ENCODE data around the gene PDS5A. TPM values are rescaled to one million over a fixed set of nuclear protein-coding genes. Genes with fewer than 3 reads are reported as not detected.
"Not testable (repeated sequence)": the region's sequence is repeated elsewhere in the genome, so short reads cannot be mapped to it uniquely, and the experiment has no call there.

PDS5A gene
- 53.3 to 61.3 TPM (median 53.8 TPM) in 3 replicates for total RNA-seq
- long read RNA-seq, full-length matches to known transcripts, result 13 of 27 reads
- long read RNA-seq, partial matches to known transcripts, result 6 of 27 reads
- long read RNA-seq, other reads (novel, unspliced or antisense), result 8 of 27 reads

GRCh38 chr4:39977489-39978377, at the start of gene PDS5A:
Gene PDS5A (minus strand): TSS chr4:39977911. CDS start chr4:39976577, 1,334 bp downstream.
- Mint-ChIP-seq H3K36me3 (ENCODE audit: low read depth) (peaks cover 9% of the 10 kb centered on the region), H3K27me3 (ENCODE audit: low read depth) (no peaks in the 10 kb centered on the region), H3K9me3 (ENCODE audit: low read depth) (no peaks in the 10 kb centered on the region), H3K4me3 (ENCODE audit: unreplicated experiment) (peak within 1 kb of the TSS; percentile 82), H3K4me1 (ENCODE audit: low read depth) (peaks cover 31% of the 10 kb centered on the region), H3K27ac (ENCODE audit: unreplicated experiment) (peak within 1 kb of the TSS; percentile 94)
- TF ChIP-seq CTCF (IDR thresholded peaks at IDR 0.05), result peak; percentile 88
- peak; percentile 93 for DNase-seq (ENCODE audit: low spot score)

- H3K27me3 Mint-ChIP-seq (ENCODE audit: low read depth); H3K9me3 Mint-ChIP-seq (ENCODE audit: low read depth); H3K36me3 Mint-ChIP-seq (ENCODE audit: low read depth); H3K4me1 Mint-ChIP-seq (ENCODE audit: low read depth); H3K27ac Mint-ChIP-seq (ENCODE audit: unreplicated experiment); H3K4me3 Mint-ChIP-seq (ENCODE audit: unreplicated experiment): not testable (repeated sequence)
- DNase-seq (ENCODE audit: low spot score), result peak; percentile 5
These were observed 46.3 kb upstream of the PDS5A start for GRCh38 chr4:40024049-40024448.

- not testable (repeated sequence) for H3K4me3 Mint-ChIP-seq (ENCODE audit: unreplicated experiment); H3K4me1 Mint-ChIP-seq (ENCODE audit: low read depth); DNase-seq (ENCODE audit: low spot score); H3K27ac Mint-ChIP-seq (ENCODE audit: unreplicated experiment); H3K27me3 Mint-ChIP-seq (ENCODE audit: low read depth); H3K9me3 Mint-ChIP-seq (ENCODE audit: low read depth); H3K36me3 Mint-ChIP-seq (ENCODE audit: low read depth)
These were observed 43.4 kb upstream of the PDS5A start for GRCh38 chr4:40021116-40021515.

GRCh38 chr4:40020221-40020620, 42.5 kb upstream of the PDS5A start:
- no peak for DNase-seq (ENCODE audit: low spot score)
- Mint-ChIP-seq H3K9me3 (ENCODE audit: low read depth) (no peaks in the 10 kb centered on the region), H3K4me1 (ENCODE audit: low read depth) (peaks cover 6% of the 10 kb centered on the region), H3K27me3 (ENCODE audit: low read depth) (no peaks in the 10 kb centered on the region), H3K4me3 (ENCODE audit: unreplicated experiment) (no peak overlapping the region), H3K27ac (ENCODE audit: unreplicated experiment) (no peak overlapping the region), H3K36me3 (ENCODE audit: low read depth) (no peaks in the 10 kb centered on the region)
- TF ChIP-seq CTCF (IDR thresholded peaks at IDR 0.05), result no peak

GRCh38 chr4:40016007-40016406, 38.3 kb upstream of the PDS5A start:
- no peaks in the 10 kb centered on the region for H3K36me3 Mint-ChIP-seq (ENCODE audit: low read depth)
- no peak overlapping the region for H3K27ac Mint-ChIP-seq (ENCODE audit: unreplicated experiment)
- no peaks in the 10 kb centered on the region for H3K4me1 Mint-ChIP-seq (ENCODE audit: low read depth)
- H3K4me3 Mint-ChIP-seq (ENCODE audit: unreplicated experiment), result no peak overlapping the region
- H3K9me3 Mint-ChIP-seq (ENCODE audit: low read depth), result no peaks in the 10 kb centered on the region
- DNase-seq (ENCODE audit: low spot score), result peak; percentile 1
- H3K27me3 Mint-ChIP-seq (ENCODE audit: low read depth), result no peaks in the 10 kb centered on the region
- TF ChIP-seq CTCF (IDR thresholded peaks at IDR 0.05), result no peak

- no peak for DNase-seq (ENCODE audit: low spot score)
These were observed 26.3 kb upstream of the PDS5A start for GRCh38 chr4:40003986-40004385.

More at GRCh38 chr4:40003986-40004385, 26.3 kb upstream of the PDS5A start:
- no peak overlapping the region for H3K4me3 Mint-ChIP-seq (ENCODE audit: unreplicated experiment)
- no peaks in the 10 kb centered on the region for H3K27me3 Mint-ChIP-seq (ENCODE audit: low read depth)
- no peaks in the 10 kb centered on the region for H3K36me3 Mint-ChIP-seq (ENCODE audit: low read depth)
- peaks cover 2% of the 10 kb centered on the region for H3K4me1 Mint-ChIP-seq (ENCODE audit: low read depth)
- TF ChIP-seq CTCF (IDR thresholded peaks at IDR 0.05), result no peak
- no peaks in the 10 kb centered on the region for H3K9me3 Mint-ChIP-seq (ENCODE audit: low read depth)
- no peak overlapping the region for H3K27ac Mint-ChIP-seq (ENCODE audit: unreplicated experiment)
